Astrocyte (in vitro differentiated cells and primary cell): ENCODE data around the gene PTPRK.

ENCODE experiments used
- CTCF ChIP-seq: IDR thresholded peaks from 2 replicates; pipeline ENCODE4 v1.5.1; 2011; ENCODE audit warnings: low read depth, mild to moderate bottlenecking, inconsistent platforms, low read length, moderate library complexity; ENCODE audit not compliant: insufficient read depth
- EZH2 ChIP-seq: IDR thresholded peaks from 2 replicates; pipeline ENCODE4 v1.6.1; 2012; ENCODE audit warnings: mild to moderate bottlenecking, low read length, inconsistent platforms; ENCODE audit not compliant: insufficient read depth

- TF ChIP-seq CTCF (no peak), EZH2 (no peak)
Measured at GRCh38 chr6:128302942-128303341, 217.5 kb downstream of the PTPRK start.
